Caco-2 (cell line): ENCODE data around the gene KHNYN. TPM values are rescaled to one million over a fixed set of nuclear protein-coding genes. Genes with fewer than 3 reads are reported as not detected.

ENCODE experiments used
- BruUV-seq: library from RNA; stranded (reverse); fragments of 400-500 nt; replicated peaks from 2 replicates; lab custom pipeline; 2021; lab: Mats Ljungman, UMichigan
- CTCF ChIA-PET: fragments of 300-600 bp; sonication (Branson Sonifier 250); formaldehyde crosslinking; loops from one replicate; lab custom pipeline; 2022; ENCODE audit warnings: antibody characterized with exemption; lab: Charles Lee
- POLR2A ChIA-PET: fragments of 300-600 bp; sonication (Branson Sonifier 250); formaldehyde crosslinking; loops from one replicate; lab custom pipeline; 2022; ENCODE audit warnings: antibody characterized with exemption; lab: Charles Lee
- DNase-seq, 2 experiments: peaks; one replicate each; pipeline versions ENCODE4 v3.0.0 to v3.0.0-alpha.2; 2020 to 2022
- H3K27me3 ChIP-seq: replicated peaks from 2 replicates; pipeline ENCODE4 v1.6.0; 2011; ENCODE audit warnings: low read length; ENCODE audit not compliant: control insufficient read depth, insufficient read depth
- H3K36me3 ChIP-seq: 2 replicates; pipeline ENCODE4 v1.5.1; 2011; ENCODE audit warnings: low read length; ENCODE audit not compliant: control insufficient read depth, insufficient read depth
- H3K4me1 ChIP-seq: fragments of 250-450 bp; sonication (Bioruptor Pico); 2 replicates; pipeline ENCODE4 v1.5.1; 2020; ENCODE audit warnings: mild to moderate bottlenecking
- H3K4me3 ChIP-seq: 2 replicates; pipeline ENCODE4 v1.5.1; 2011; ENCODE audit warnings: low read depth, mild to moderate bottlenecking, control low read depth, low read length
- H3K9me3 ChIP-seq: fragments of 250-450 bp; sonication (Bioruptor Pico); 2 replicates; pipeline ENCODE4 v1.5.1; 2020; ENCODE audit warnings: mild to moderate bottlenecking, moderate library complexity
- H3K27ac Mint-ChIP-seq: one replicate; pipeline ENCODE4 v1.8.0; 2022; ENCODE audit warnings: mixed read lengths; ENCODE audit not compliant: unreplicated experiment
- H3K27me3 Mint-ChIP-seq: one replicate; pipeline ENCODE4 v1.8.0; 2022; ENCODE audit warnings: mixed read lengths; ENCODE audit not compliant: insufficient read depth, unreplicated experiment
- H3K36me3 Mint-ChIP-seq: one replicate; pipeline ENCODE4 v1.8.0; 2022; ENCODE audit warnings: mild to moderate bottlenecking, mixed read lengths; ENCODE audit not compliant: insufficient read depth, unreplicated experiment
- H3K4me1 Mint-ChIP-seq: one replicate; pipeline ENCODE4 v1.8.0; 2022; ENCODE audit warnings: low read depth, mixed read lengths; ENCODE audit not compliant: unreplicated experiment
- H3K4me3 Mint-ChIP-seq: one replicate; pipeline ENCODE4 v1.8.0; 2022; ENCODE audit warnings: mild to moderate bottlenecking, moderate library complexity, mixed read lengths; ENCODE audit not compliant: unreplicated experiment
- H3K9me3 Mint-ChIP-seq: one replicate; pipeline ENCODE4 v1.8.0; 2022; ENCODE audit warnings: mixed read lengths; ENCODE audit not compliant: unreplicated experiment
- intact Hi-C: fragments of 100-400 bp; cut with micrococcal nuclease; formaldehyde crosslinking; loops from one replicate; pipeline ENCODE4 v1.10.0; 2022; ENCODE audit not compliant: unreplicated experiment
- total RNA-seq: library from RNA; stranded (reverse); gene quantifications from 2 replicates; pipeline ENCODE4 v1.2.3, GENCODE V29; 2022
- TF ChIP-seq, protein P1 (sequence below), 2 experiments: fragments of 200-600 bp in 1 of 2; IDR thresholded peaks; 1 replicate in 1 of 2; 2 replicates in 1 of 2; pipeline versions ENCODE4 v1.5.1 to v1.8.0; 2011 to 2022; ENCODE audit warnings: antibody characterized with exemption in 1 of 2, control low read depth in 1 of 2, inconsistent platforms in 1 of 2, low read depth in 1 of 2, low read length in 1 of 2, mild to moderate bottlenecking in 1 of 2, moderate library complexity in 1 of 2; ENCODE audit not compliant: insufficient read depth in 1 of 2, severe bottlenecking in 1 of 2, unreplicated experiment in 1 of 2

KHNYN gene
- total RNA-seq, 1 experiment from 2014 or later: 50.5 TPM

GRCh38 chr14:24382064-24382371 is 47.7 kb upstream of the KHNYN start:
- Mint-ChIP-seq H3K9me3 (no peaks in the 10 kb centered on the region), H3K27ac (no peak overlapping the region), H3K27me3 (no peaks in the 10 kb centered on the region), H3K36me3 (no peaks in the 10 kb centered on the region), H3K4me3 (no peak overlapping the region), H3K4me1 (no peaks in the 10 kb centered on the region)
- CTCF ChIA-PET: interaction anchor here (1.3 to 1.7 kb wide), 2 partner anchors 9 to 50 kb away, joined by 5 to 6 read pairs; no protein-coding TSS in a partner anchor
- TF ChIP-seq, protein P1, sequence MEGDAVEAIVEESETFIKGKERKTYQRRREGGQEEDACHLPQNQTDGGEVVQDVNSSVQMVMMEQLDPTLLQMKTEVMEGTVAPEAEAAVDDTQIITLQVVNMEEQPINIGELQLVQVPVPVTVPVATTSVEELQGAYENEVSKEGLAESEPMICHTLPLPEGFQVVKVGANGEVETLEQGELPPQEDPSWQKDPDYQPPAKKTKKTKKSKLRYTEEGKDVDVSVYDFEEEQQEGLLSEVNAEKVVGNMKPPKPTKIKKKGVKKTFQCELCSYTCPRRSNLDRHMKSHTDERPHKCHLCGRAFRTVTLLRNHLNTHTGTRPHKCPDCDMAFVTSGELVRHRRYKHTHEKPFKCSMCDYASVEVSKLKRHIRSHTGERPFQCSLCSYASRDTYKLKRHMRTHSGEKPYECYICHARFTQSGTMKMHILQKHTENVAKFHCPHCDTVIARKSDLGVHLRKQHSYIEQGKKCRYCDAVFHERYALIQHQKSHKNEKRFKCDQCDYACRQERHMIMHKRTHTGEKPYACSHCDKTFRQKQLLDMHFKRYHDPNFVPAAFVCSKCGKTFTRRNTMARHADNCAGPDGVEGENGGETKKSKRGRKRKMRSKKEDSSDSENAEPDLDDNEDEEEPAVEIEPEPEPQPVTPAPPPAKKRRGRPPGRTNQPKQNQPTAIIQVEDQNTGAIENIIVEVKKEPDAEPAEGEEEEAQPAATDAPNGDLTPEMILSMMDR (IDR thresholded peaks at IDR 0.05; ENCODE audit: insufficient read depth in 1 of 2, low read depth in 1 of 2, low read length in 1 of 2, severe bottlenecking in 1 of 2, unreplicated experiment in 1 of 2): no peak
- POLR2A ChIA-PET: no interaction called here
- intact Hi-C loops: no loop called here
- H3K27me3 ChIP-seq: no peaks in the 10 kb centered on the region
- H3K9me3 ChIP-seq: no peaks in the 10 kb centered on the region
- no peaks in the 10 kb centered on the region for H3K4me1 ChIP-seq
- no TSS peak for BruUV-seq
- DNase-seq: no peak
- no peak overlapping the region for H3K4me3 ChIP-seq
- no peaks in the 10 kb centered on the region for H3K36me3 ChIP-seq

DNA sequence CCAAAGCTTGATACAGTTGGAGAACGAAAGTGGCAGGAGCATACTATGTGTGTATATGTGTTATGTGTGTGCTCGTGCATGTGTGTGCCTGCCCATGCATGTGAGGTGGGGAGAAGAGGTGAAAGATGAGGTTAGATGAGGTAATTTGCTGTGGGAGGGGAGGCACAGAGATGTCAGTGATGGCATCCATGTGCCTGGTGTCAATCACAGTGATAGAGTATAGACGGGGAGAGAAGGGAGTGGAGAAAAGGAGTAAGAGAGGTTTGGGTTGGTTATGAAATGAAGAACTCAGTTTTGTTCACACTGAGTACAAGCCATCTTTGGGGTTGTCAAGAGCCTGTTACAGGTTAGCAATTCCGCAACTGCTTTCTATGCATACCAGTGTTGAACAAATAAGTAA is 45.6 kb upstream of the KHNYN start:
- intact Hi-C loops: no loop called here
- no peaks in the 10 kb centered on the region for H3K27me3 Mint-ChIP-seq
- no peak for DNase-seq
- Histone ChIP-seq H3K27me3 (no peaks in the 10 kb centered on the region), H3K9me3 (no peaks in the 10 kb centered on the region), H3K36me3 (no peaks in the 10 kb centered on the region), H3K4me1 (no peaks in the 10 kb centered on the region), H3K4me3 (no peak overlapping the region)
- no peaks in the 10 kb centered on the region for H3K36me3 Mint-ChIP-seq
- ChIA-PET CTCF (no interaction called here), POLR2A (no interaction called here)
- no peaks in the 10 kb centered on the region for H3K9me3 Mint-ChIP-seq
- BruUV-seq: no TSS peak
- H3K4me1 Mint-ChIP-seq: peaks cover 3% of the 10 kb centered on the region
- no peak overlapping the region for H3K27ac Mint-ChIP-seq
- TF ChIP-seq, protein P1 (IDR thresholded peaks at IDR 0.05; ENCODE audit: insufficient read depth in 1 of 2, low read depth in 1 of 2, low read length in 1 of 2, severe bottlenecking in 1 of 2, unreplicated experiment in 1 of 2): no peak
- no peak overlapping the region for H3K4me3 Mint-ChIP-seq

DNA sequence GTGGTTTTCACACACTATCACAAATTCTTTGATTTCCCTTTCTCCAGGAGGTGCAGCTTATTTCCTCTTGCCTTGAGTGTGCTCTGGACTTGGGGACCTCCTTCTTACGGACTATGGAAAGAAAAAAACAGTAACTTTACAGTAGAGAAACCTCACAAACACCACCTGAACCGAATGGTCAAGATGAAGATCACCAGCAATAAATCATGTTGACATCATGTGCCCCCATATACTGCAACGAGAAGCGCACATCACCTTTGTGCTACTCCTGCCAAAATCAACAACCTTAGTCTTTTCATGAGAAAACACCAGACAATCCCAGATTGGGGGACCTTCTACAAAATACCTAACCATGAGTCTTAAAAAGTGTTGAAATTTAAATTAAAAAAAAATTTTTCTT is 44.2 kb upstream of the KHNYN start:
- CTCF ChIA-PET: no interaction called here
- no peaks in the 10 kb centered on the region for H3K9me3 ChIP-seq
- Mint-ChIP-seq H3K9me3 (no peaks in the 10 kb centered on the region), H3K36me3 (no peaks in the 10 kb centered on the region), H3K27ac (no peak overlapping the region), H3K4me1 (peaks cover 5% of the 10 kb centered on the region), H3K4me3 (no peak overlapping the region), H3K27me3 (no peaks in the 10 kb centered on the region)
- H3K4me3 ChIP-seq: no peak overlapping the region
- no peak for DNase-seq
- TF ChIP-seq, protein P1 (IDR thresholded peaks at IDR 0.05; ENCODE audit: insufficient read depth in 1 of 2, low read depth in 1 of 2, low read length in 1 of 2, severe bottlenecking in 1 of 2, unreplicated experiment in 1 of 2): no peak
- intact Hi-C loops: no loop called here
- BruUV-seq: no TSS peak
- H3K36me3 ChIP-seq: no peaks in the 10 kb centered on the region
- H3K27me3 ChIP-seq: no peaks in the 10 kb centered on the region
- no peaks in the 10 kb centered on the region for H3K4me1 ChIP-seq
- POLR2A ChIA-PET: no interaction called here
